Stimulated activated CD8-positive, alpha-beta memory T cell treated with anti-CD3 and anti-CD28 coated beads, Interleukin-2, amount 100 ng/mL, for 1 hour (primary cell): Measurements from ENCODE around the gene PLAAT2.
"Not testable (repeated sequence)": the region's sequence is repeated elsewhere in the genome, so short reads cannot be mapped to it uniquely, and the experiment has no call there.

Experiments used
- DNase-seq, 2 donors: peaks; one replicate each; pipeline ENCODE4 v3.0.0-alpha.2; 2020; ENCODE audit warnings: low read depth in 2 of 2

The PLAAT2 gene

DNA sequence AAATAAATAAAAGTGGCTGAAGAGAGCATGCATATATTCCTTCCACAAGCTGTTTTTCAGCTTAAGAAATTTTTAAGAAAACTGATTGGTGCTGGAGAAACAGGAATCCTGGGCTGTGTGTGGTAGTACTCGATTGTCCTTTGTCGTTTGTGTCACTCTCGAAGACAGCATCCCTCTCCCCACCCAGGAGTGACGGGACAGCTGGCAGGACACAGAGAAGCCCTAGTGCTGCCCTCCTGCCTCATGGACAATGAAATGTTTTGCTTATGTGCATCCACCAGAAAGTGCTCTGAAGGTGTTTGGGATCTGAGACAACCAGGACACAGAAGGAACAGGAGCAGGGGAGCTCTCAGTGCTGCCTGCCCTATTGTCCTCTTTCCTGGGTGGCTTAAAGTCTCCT lies 13.8 kb downstream of the PLAAT2 start:
- no peak for DNase-seq

DNA sequence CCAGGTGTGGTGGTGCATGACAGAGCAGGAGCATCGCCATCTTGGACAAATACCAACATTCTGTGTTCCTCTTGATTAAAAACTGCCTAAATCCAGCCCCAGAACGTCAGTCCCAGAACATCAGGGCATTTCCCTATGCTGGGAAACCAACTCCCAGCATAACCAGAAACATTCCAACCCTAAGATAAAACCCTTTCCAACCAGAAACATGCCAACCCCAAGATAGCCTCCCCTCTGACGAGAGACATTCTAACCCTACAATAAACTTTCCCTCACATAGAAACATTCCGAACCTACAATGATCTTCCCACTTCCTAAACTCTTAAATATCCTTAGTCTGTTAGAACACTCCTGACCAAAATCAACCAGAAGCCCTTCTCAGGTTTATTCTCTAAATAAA lies 15.0 kb downstream of the PLAAT2 start:
- no peak for DNase-seq

DNA sequence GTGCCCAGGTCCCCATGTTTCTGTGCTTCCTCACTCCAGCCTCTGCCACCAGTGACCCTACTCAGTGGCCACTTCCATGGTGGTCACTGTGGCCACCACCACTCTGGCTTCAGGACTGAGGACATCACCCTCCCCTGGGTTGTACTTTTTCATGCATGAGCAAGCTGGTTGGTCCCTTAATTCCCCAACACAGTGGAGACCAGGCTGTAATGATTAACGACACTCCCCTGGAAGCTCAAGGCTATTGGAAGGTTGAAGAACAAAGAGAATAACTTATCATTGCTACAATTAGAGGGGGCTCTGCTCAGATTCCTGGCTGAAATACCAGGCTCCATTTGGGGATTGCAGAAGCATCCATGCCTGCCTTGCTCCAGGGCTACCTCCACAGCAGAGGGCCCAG lies 16.1 kb downstream of the PLAAT2 start:
- DNase-seq = no peak

DNA sequence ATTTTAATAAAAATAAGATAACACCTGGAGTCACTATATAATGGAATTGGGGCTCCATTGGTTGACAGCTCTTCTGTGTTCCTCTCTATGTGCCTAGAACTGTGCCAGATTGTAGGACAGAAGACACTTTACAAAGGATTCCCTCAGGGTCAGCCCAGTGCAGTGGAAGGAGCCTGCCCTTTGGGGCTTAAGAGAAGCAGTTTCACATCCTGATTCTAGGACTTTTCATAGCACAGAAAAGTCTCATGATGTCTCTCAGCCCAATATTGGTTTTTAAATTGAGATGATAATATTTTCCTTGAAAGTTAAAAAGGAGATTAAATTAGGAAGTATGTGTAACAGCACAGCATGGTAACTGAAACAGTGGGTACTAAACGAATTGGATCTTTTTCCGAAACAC lies 19.5 kb downstream of the PLAAT2 start:
- DNase-seq = no peak

DNA sequence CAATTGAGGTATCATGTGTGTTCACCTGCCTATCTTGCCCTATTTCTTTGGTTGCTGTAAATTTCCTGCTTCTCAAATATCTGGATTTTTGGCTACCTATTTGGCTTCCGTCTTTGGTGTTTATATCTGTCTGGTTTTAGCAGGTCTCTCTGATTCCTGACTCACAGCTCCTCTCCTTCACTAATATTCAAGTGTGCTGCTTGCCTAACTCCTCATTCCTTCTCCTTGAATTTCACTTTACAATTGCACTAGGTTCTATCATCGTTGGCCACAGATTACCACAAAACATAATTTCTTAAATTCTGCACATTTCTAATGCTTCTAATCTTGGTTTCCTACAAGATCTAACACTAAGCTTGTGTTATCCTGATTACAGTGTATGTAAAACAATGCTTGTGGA lies 20.7 kb downstream of the PLAAT2 start:
- DNase-seq = not testable (repeated sequence)

DNA sequence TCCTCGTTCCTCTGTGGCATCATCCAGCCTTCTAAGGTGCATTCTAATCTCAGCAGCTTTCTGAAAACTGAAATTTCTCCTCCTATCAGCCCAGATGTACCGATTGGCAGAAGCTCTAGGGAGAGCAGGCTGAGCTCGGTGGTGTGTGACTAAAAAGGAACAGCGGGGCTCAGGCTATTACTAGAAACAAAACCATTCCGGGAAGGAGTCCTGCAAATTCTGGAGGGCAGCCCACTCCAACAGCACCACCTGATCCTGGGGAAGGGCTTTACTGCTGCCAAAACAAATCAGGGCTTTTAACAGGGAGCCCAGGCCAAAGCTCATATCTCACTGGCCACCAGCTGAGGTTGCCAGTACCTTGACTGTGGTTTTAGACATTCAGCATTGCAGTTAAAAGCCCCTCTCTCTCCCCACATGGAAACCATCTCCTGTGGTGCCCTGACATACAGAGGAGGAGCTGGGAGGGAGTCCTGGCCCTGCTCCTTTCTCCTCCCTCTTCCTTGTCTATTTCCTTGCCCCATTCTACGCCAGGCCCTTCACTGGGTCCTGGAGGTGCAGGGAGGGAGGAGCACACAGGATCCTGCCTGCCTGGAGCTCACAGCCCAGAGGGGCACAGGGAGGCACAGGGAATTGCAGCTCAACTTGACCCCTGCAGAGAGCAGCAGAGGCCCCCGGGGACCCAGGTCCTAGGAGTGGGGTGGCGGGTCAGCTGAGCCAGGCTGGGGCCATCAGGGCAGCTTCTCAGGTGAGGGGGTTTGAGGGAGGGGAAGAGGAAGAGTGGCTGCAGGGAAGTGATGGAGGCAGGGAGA lies 25.7 kb downstream of the PLAAT2 start:
- no peak for DNase-seq

DNA sequence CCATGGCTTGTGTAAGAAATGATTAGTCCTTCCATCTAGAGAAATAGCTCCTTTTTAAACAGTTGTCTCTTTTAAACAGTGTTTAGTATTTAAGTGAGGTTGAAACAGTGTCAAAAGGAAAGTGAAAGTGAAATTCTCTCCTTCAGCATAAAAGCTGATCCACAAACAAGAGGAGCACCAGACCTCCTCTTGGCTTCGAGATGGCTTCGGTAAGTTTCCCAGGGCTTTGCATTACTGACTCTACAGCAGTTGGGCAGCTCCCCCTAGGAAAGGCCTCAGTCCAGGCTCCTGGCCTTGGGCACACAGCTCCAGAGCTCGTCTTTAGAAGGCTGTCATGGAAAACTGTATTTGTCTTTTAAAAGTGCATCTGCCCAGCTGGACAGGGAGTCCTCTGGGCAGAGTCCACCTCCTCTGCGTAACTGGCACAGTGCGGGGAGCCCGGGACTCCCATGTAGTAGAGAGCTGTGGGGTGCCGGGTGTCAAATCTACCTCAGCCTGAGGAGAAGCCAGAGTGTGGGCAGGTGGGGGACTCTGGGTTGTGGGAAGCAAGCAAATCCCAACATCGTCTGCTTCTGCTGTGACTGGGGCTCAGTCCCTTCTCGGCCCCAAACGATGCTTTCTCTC lies 26.4 kb downstream of the PLAAT2 start, which contains the start of gene PLAAT4:
Gene PLAAT4, plus strand, starts transcription at position 140 of the 624 bp plus-strand sequence. Its CDS starts 61 bp downstream, at position 201.
- no peak for DNase-seq

DNA sequence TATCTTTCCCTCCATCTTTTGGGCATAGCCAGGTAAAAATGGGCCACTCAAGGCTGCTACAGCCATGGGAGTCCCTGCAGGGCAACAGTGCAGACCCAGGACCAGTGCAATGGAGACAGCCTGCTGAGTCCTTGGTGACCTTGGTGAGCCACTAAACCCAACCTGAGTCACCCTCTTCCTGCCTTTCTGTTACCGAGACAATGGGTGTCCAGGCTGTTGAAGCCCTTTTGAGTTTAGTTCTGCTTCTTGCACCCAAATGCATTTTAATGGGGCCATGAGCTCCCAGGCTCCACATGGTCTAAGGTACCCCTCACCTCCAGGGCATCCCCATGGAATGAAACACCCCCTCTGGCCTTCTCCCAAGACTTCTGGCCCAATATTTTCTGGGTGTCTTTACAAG lies 27.4 kb downstream of the PLAAT2 start:
- DNase-seq = peak in 1 of 2 donors; percentile 27

DNA sequence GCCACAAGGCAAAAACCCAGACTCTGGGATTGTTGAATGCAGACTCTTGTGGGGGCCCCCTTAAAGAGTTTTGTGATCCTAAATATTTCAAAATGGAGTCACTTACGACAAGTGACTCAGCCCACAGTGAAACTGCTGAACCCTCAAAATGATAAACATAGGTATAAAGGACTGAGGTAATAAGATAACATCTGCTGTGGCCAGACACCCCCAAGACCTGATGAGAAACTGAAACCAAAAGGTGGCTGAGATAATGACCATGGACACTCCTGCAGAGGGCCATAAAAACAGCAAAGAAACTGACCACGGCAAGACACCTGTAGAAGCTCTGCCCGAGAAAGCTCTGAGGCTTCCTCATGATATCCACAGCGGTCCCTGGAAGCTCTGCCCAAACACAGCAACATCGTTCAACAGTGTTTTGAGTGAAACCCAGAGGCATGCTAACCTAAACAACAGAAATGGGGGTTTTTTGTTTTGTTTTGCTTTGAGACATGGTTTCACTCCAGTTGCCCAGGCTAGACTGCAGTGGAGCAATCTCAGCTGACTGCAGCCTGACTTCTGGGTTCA lies 28.2 kb downstream of the PLAAT2 start:
- no peak for DNase-seq

DNA sequence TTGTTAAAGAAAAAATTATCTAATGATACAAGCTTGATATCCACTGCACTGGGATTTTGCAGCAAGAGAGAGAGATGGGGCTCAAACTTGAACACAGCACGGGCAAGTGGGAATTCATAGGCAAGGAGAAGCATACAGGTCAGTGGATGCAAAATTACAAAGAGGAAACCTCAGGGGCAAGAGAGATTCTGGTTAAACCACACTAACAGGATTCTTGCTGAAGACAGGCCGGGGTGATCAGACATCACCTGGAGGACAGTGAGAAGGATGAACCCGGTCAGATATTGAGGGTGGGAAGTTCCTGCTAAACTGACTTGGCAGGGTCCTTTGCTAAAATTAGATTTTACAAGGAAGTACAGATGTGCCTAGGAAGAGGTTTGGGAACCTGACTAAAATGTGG lies 29.1 kb downstream of the PLAAT2 start:
- DNase-seq = no peak

DNA sequence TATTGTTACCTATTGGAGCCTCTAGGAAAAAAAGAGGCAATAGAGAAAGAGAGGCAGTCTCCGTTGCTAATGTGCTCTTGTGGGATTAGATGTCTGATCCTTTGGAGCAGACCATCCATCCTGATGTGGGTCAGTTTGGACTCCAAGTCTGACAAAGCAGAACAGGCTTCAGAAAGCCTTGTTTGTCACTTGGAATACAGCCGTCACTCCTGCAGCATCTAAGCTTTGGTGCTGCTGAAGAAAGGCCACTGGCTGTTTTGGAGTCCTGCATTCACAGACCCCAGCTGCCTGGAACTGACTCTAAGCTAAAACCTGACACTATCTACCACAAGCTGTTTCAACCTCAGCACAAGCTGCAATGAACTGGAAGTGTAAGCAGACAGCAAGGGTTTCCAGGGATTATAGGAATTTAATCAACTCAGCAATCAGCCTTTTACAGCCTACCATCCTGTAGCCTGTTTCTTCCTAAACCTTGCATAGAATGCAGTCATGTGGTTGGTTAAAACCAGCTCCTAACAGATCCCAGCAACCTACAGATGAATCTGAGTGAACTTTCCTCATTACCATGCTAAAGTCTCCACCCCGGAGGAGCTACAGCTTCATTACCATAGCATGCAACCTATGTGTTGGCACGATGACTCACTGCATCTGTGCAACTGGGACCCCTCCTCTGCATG lies 30.2 kb downstream of the PLAAT2 start:
- no peak for DNase-seq

DNA sequence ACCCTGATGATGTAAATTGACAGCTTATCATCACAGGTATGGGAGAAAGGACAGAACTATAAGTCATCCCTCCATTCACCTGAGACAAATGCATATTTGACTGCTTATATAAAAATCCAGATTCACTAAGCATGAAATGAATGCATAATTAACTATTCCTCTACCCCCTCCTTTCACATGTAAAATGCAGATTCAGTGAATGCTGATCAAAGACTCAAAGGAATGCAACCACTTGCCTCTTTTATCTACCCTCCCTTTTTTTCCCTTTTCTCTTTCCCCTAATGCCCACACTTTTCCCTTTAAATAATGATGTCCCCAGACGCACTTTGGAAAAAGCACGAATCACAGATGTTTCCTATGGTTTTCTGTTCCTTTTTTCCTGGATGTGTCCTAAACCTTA lies 31.1 kb downstream of the PLAAT2 start:
- DNase-seq = no peak

DNA sequence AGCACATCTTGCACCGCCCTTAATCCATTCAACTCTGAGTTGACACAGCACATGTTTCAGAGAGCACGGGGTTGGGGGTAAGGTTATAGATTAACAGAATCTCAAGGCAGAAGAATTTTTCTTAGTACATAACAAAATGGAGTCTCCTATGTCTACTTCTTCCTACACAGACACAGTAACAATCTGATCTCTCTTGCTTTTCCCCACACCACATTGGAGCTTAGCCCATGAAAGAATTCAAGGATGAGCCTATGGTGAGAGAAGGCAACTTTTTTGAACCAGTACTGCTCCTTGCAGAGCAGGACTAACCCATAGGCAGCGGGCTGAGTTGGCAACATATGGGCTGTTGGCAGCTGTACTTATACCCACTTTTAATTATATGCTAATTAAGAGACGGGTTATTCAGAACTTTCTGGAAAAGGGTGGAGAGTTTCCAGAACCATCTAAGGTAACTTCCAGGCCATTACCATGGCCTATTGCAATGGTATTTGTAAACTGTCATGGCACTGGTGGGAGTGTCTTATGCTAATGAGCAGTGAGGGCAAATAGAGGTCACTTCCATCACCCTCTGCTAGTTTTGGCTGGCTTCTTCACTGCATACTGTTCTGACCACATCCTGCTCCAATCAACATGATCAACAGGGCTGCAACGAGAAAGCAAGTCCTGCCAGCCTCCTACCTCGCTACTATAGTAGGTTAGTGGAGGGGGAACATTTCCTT lies 31.9 kb downstream of the PLAAT2 start:
- peak in 1 of 2 donors; percentile 34 for DNase-seq

DNA sequence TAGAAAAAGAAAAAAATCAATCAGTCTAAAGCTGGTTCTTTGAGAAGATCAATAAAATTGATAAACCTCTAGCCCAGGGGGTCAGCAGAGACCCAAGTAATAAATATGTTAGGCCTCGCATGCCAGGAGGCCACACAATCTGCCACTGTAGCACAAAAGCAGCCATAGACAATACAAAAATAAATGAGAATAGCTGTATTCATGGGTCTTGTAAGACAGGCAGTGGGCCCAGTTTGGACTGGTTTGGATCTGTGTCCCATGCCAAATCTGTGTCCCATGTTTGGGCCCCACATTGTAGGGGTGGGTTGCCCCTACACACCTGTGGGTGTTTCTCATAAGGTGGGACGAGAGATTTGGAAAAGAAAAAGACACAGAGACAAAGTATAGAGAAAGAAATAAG lies 33.2 kb downstream of the PLAAT2 start:
- no peak for DNase-seq

DNA sequence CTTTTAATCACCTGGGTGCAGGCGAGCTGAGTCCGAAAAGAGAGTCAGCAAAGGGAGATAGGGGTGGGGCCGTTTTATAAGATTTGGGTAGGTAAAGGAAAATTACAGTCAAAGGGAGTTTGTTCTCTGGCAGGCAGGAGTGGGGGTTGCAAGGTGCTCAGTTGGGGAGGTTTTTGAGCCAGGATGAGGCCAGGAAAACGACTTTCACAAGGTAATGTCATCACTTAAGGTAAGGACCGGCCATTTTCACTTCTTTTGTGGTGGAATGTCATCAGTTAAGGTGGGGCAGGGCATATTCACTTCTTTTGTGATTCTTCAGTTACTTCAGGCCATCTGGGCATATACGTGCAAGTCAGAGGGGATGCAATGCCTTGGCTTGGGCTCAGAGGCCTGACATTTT lies 33.8 kb downstream of the PLAAT2 start:
- not testable (repeated sequence) for DNase-seq

DNA sequence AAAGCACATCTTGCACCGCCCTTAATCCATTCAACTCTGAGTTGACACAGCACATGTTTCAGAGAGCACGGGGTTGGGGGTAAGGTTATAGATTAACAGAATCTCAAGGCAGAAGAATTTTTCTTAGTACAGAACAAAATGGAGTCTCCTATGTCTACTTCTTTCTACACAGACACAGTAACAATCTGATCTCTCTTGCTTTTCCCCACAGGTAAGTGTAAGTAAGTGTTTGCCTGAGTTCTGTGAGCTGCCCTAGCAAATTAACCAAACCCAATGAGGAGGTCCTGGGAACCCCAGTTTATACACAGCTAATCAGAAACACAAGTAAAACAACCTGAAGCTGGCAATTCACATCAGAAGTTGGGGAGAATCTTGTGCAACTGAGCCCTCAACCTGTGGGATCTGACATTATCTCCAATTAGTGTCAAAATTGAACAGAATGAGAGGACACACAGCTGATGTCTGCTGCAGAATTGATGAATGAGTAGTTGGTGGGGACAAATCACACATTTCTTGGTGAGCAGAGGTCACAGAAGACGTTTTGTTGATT lies 34.4 kb downstream of the PLAAT2 start:
- DNase-seq = not testable (repeated sequence)

DNA sequence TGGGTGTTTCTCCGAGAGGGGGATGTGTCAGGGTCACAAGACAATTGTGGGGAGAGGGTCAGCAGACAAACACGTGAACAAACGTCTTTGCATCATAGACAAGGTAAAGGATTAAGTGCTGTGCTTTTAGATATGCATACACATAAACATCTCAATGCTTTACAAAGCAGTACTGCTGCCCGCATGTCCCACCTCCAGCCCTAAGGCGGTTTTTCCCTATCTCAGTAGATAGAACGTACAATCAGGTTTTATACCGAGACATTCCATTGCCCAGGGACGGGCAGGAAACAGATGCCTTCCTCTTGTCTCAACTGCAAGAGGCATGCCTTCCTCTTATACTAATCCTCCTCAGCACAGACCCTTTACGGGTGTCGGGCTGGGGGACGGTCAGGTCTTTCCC lies 35.0 kb downstream of the PLAAT2 start:
- not testable (repeated sequence) for DNase-seq

DNA sequence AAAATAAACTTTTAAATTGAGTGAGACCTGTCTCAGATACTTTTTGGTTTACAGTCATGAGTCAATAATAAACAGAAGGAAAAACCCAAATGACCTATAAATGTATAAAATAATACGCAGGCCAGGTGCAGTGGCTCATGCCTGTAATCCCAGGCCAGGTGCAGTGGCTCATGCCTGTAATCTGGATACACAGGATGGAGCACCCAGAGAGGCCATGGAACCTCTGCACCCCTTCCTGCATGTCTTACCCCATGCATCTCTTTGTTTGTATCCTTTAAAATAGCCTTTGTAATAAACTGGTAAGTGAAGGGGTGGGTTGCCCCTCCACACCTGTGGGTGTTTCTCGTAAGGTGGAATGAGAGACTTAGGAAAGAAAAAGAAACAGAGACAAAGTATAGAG lies 35.5 kb downstream of the PLAAT2 start:
- DNase-seq = no peak

DNA sequence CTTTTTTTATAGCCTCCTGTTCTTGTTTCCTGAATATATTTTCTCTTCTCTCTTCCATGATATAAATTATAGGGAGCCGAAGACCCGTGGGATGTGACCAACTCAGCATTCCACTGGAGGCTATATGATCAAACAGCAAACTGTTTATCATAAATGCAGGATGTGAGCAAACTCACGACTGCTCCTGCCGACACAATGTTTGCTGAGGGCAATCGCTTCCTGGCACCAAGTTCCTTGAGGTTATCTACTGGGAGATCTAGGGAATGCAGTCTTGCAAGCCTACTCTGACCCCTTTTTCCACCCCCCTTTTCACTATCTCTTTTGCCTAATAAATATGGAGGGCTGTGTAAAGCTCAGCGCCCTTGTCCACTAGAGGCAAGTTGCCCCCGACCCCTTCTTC lies 40.0 kb downstream of the PLAAT2 start:
- DNase-seq = no peak

DNA sequence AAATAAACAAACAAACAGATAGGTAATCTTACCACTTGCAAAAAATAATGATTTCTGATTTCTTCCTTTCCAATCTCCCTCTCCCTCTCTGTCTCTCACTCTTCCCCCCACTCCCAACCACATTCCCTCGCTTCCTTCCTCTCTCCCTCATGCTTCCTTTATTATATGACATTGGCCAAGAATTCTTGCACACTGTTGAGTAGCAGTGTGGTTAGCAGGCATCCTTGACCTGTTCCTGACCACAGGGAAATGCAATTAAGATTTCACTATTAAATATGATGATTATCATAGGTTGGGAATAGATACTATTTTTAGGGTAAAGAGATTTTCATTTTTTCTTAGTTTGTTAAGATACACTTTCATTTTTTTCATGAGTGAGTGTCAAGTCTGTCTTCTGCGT lies 41.3 kb downstream of the PLAAT2 start:
- DNase-seq = no peak

DNA sequence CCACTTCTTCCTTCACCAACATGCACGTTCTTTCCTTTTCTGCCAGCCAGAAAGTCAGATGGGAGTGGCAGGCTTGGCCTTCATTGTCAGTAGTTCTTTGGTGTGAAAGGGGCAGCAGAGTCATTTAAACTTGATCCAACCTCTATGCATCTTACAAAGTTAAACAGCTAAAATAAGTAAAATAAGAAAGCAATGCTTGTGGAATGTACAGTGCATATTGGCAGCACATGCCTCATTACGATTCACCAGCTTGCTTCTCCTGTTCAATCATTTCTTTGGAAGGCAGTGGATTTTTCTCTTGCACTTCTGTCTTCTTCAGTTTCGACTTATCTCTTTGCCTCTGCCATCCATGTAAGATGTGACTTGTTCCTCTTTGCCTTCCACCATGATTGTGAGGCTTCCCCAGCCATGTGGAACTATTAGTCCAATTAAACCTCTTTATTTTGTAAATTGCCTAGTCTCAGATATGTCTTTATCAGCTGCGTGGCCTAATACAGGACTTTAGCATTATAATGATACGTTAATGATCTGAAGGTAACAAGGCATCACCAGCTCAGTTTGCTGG lies 42.5 kb downstream of the PLAAT2 start:
- no peak for DNase-seq
